ENCODE data around the gene TCP11. TPM values are rescaled to one million over a fixed set of nuclear protein-coding genes. Genes with fewer than 3 reads are reported as not detected.

Gene TCP11
- total and polyA plus RNA-seq, 2 of the 13 experiments (the other 11 are each of a cell fraction or from before 2014, with no cell fraction given), result 0.04 TPM; not detected in 1

GRCh38 chr6:35164277-35164676 is 23.1 kb upstream of the TCP11 start:
- H4K20me1 ChIP-seq (ENCODE audit: insufficient read depth, low read length), result no peaks in the 10 kb centered on the region
- intact Hi-C loops (cut with micrococcal nuclease; ENCODE audit: unreplicated experiment) (no loop called here), in situ Hi-C loops (cut with HindIII; ENCODE audit: extremely low pct_ligation_motif_present, low pct_unique_long_range_greater_than_20kb) (no loop called here)
- 9% methylated on average over 5 of the region's 6 CpGs for WGBS (ENCODE audit: low lambda C conversion rate)
- no peak for ATAC-seq
- no peaks in the 10 kb centered on the region for H3K79me2 ChIP-seq (ENCODE audit: insufficient read depth, low read length)
- no peak overlapping the region for H3K9ac ChIP-seq (ENCODE audit: insufficient read depth, low read depth, low read length)
- no peak overlapping the region for H3K27ac ChIP-seq (ENCODE audit: extremely low read length, insufficient read depth, low read length)
- BruUV-seq (replicated peaks), result no TSS peak
- no peak overlapping the region for H2AFZ ChIP-seq (ENCODE audit: low read length)
- peaks cover 70% of the 10 kb centered on the region for H3K4me1 ChIP-seq (ENCODE audit: insufficient read depth, low read length)
- H3K4me2 ChIP-seq (ENCODE audit: low read depth, low read length), result no peak overlapping the region
- CTCF ChIA-PET (ENCODE audit: low intra/inter-chr PET ratio, low total read pairs), result no interaction called here
- no peak for FAIRE-seq
- no peaks in the 10 kb centered on the region for H3K36me3 ChIP-seq (replicated peaks in 1 of 2; ENCODE audit: control insufficient read depth in 1 of 2, insufficient read depth in 2 of 2, low read length in 2 of 2)
- DNase-seq (ENCODE audit: low spot score), result no peak
- TF ChIP-seq KLF13 (CRISPR knock-in tag; IDR thresholded peaks at IDR 0.05) (no peak), ZKSCAN5 (CRISPR knock-in tag; IDR thresholded peaks at IDR 0.05) (no peak), TCF7 (IDR thresholded peaks at IDR 0.05; ENCODE audit: low read depth) (peak; percentile 62), GFI1 (CRISPR knock-in tag; IDR thresholded peaks at IDR 0.05; ENCODE audit: borderline replicate concordance) (0 out of 2 replicates have a peak, but pooled peaks have one; percentile 16), EP300 (IDR thresholded peaks at IDR 0.05; ENCODE audit: low read depth in 2 of 2, low read length in 2 of 2) (no peak), EP300 (CRISPR knock-in tag; IDR thresholded peaks at IDR 0.05; ENCODE audit: borderline replicate concordance) (no peak), TBX3 (IDR thresholded peaks at IDR 0.05; ENCODE audit: borderline replicate concordance) (no peak), ZNF639 (CRISPR knock-in tag; conservative IDR thresholded peaks at IDR 0.05) (no peak)
- TF ChIP-seq, protein P1, sequence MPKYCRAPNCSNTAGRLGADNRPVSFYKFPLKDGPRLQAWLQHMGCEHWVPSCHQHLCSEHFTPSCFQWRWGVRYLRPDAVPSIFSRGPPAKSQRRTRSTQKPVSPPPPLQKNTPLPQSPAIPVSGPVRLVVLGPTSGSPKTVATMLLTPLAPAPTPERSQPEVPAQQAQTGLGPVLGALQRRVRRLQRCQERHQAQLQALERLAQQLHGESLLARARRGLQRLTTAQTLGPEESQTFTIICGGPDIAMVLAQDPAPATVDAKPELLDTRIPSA (CRISPR knock-in tag; IDR thresholded peaks at IDR 0.05; ENCODE audit: borderline replicate concordance), result no peak
- TF ChIP-seq, protein P2, sequence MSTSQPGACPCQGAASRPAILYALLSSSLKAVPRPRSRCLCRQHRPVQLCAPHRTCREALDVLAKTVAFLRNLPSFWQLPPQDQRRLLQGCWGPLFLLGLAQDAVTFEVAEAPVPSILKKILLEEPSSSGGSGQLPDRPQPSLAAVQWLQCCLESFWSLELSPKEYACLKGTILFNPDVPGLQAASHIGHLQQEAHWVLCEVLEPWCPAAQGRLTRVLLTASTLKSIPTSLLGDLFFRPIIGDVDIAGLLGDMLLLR (CRISPR knock-in tag; IDR thresholded peaks at IDR 0.05), result no peak
- TF ChIP-seq, protein P3, sequence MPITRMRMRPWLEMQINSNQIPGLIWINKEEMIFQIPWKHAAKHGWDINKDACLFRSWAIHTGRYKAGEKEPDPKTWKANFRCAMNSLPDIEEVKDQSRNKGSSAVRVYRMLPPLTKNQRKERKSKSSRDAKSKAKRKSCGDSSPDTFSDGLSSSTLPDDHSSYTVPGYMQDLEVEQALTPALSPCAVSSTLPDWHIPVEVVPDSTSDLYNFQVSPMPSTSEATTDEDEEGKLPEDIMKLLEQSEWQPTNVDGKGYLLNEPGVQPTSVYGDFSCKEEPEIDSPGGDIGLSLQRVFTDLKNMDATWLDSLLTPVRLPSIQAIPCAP (CRISPR knock-in tag; IDR thresholded peaks at IDR 0.05; ENCODE audit: low read depth), result no peak
- H3K9me3 ChIP-seq (ENCODE audit: low read length), result no peaks in the 10 kb centered on the region
- POLR2A ChIA-PET, result no interaction called here
- H3K4me3 ChIP-seq (replicated peaks in 1 of 3; ENCODE audit: insufficient read depth in 1 of 3, low read depth in 2 of 3, low read length in 3 of 3), result no peak overlapping the region
- peaks cover 0 to 5% of the 10 kb centered on the region in 2 experiments; a peak in 3 of 5 replicates for H3K27me3 ChIP-seq (ENCODE audit: control insufficient read depth in 1 of 2, insufficient read depth in 2 of 2, low read length in 2 of 2)

Data from HepG2 (cell line).